UCSD-AML1 (cell line): ENCODE measurements around the gene FOXL3.

ENCODE experiments used
- DNase-seq: peaks from one replicate; lab custom pipeline; 2025; ENCODE audit not compliant: unreplicated experiment; lab: John Stamatoyannopoulos, UW

The FOXL3 gene

DNA sequence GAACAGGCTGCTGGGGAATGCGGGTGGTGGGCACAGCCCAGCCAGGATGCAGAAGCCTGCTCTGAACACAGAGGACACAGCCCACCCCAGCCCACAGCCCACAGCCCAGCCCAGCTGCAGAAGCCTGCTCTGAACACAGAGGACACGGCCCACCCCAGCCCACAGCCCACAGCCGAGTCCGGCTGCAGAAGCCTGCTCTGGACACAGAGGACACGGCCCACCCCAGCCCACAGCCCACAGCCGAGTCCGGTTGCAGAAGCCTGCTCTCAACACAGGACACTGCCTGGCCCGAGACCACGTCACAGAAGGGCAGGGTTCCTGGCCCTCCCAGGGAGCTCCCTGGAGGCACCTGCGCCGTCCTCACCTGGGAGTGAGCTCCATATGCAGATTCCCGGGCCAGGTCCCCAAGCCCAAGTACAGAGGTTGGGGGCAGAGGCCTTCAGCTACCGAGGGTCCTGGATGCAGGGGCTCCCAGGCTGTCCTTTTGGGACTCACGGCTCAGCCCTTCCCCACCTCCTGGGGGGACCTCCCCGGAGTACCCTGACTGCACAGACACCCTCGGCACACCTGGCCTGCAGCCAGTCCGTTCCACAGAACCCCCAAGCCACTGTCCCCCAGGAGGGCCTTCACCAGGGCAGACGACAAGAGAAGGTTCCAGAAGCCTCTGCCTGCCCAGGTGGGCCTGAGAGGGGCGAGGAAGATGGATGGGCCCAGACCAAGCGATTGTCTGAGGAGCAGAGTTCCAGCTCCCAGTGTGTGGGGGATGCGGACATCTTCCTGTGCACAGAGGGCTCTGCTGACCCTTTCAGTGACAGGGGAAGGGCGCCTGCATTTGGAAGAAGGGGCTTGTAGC lies 23.7 kb upstream of the FOXL3 start:
- DNase-seq: no peak

- no peak for DNase-seq
Observed at GRCh38 chr7:266851-267840, 22.8 kb upstream of the FOXL3 start.

- DNase-seq: no peak
Observed at GRCh38 chr7:268991-269390, 21.0 kb upstream of the FOXL3 start.

- DNase-seq: no peak
Observed at GRCh38 chr7:269721-270120, 20.2 kb upstream of the FOXL3 start.

DNA sequence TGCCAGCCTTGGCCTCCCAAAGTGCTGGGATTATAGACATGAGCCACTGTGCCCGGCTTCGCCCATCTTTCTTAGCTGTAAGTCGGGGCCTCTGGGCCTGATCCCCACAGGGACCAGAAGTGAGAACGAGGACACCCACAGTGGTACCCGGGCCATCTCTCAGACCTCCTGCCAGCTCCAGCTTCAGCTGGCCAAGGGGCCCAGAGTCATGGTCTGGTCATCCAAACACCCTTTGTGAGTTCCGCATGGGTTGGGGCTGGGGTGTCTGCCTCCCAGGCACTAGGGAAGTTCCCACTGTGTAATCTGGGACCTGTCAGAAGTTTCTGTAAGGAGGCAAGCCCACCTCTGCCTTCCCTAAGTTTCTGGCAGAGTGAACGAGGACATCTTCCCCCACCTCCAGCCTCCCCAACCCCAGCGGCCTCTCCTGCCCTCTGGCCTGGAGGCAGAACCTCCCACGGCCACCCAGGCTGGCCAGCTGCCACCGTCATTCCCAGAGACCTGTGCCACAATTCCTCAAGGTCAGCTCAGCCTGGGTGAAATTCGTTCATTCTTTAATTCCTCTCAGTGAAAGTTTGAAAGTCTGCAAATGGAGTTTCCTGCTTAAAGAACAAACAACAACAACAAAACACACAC lies 19.5 kb upstream of the FOXL3 start:
- no peak for DNase-seq

- DNase-seq: no peak
Observed at GRCh38 chr7:271266-272107, 18.5 kb upstream of the FOXL3 start.

GRCh38 chr7:272108-272615 lies 17.8 kb upstream of the FOXL3 start:
- no peak for DNase-seq

DNA sequence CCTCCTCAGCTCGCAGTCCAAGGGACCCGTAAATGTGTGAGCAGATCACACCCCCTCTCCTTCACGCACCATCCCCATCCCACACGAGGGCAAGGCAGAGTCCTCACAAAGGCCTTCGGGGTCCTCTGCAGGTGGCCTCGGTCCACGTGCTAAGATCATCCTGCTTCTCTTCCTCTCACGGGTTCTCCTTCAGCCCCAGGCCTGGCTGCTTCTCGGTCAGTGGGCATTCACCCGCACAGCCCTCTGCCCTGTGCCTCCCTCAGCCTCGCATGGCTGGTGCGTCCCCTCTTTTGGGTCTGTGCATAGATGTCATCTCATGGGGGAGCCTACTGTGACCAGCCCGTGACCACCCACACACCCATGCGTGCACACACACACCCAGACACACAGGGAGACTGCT lies 17.3 kb upstream of the FOXL3 start:
- DNase-seq: no peak

- no peak for DNase-seq
Observed at GRCh38 chr7:273327-273726, 16.6 kb upstream of the FOXL3 start.

- no peak for DNase-seq
Observed at GRCh38 chr7:274266-274665, 15.7 kb upstream of the FOXL3 start.

GRCh38 chr7:276230-276835 lies 13.6 kb upstream of the FOXL3 start:
- no peak for DNase-seq

DNA sequence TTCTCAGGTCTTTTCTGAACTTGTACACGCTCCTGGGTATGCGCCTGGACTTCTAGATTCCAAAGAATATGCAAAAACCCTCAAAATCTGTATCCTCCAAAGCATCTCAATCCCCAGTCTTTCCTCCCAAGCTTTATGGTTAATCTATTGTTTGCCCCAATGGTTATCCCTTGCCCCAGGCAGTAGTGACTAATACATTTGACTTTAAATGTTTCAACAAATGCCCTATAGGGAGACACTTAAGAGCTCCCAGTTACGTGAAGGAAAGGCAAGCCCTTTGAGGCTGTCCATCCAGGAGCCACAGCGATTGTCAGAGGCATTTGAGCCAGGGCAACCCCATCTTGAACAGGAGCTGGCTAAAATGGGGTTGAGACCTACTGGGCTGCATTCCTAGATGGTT lies 12.7 kb upstream of the FOXL3 start:
- DNase-seq: no peak

- DNase-seq: no peak
Observed at GRCh38 chr7:278081-278480, 11.9 kb upstream of the FOXL3 start.

- DNase-seq: no peak
Observed at GRCh38 chr7:279821-280220, 10.1 kb upstream of the FOXL3 start.

GRCh38 chr7:280461-280860 lies 9.5 kb upstream of the FOXL3 start:
- no peak for DNase-seq

DNA sequence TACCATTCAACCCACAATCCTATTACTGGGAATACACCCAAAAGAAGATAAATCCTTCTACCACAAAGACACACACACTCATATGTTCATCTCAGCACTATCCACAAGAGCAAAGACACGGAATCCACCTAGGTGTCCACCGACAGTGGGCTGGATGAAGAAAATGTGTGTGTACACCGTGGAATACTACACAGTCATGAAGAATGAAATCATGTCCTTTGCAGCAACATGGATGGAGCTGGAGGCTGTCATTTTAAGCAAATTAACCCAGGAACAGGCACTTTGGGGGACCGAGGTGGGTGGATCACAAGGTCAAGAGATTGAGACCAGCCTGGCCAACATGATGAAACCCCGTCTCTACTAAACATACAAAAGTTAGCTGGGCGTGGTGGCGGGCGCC lies 8.3 kb upstream of the FOXL3 start:
- no peak for DNase-seq

DNA sequence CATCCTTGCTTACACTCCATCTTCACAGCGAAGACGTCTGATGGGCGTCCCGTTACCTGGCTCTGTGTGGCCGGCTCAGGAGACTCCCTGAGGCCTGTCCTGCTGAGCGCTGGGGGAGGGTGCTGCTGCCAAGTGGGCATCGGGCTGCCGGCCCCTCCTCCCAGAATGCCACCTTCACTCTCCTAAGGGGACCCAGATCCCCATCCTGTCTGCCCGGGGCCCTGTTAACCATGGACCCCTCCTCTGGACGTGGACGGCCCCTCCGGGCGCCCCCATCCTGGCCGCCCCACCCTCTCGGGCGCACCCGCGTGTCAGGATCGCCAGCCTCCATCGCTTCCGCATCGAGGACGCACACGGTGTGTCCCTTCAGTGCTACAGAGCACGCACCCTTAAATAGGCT lies 7.3 kb upstream of the FOXL3 start:
- DNase-seq: no peak

DNA sequence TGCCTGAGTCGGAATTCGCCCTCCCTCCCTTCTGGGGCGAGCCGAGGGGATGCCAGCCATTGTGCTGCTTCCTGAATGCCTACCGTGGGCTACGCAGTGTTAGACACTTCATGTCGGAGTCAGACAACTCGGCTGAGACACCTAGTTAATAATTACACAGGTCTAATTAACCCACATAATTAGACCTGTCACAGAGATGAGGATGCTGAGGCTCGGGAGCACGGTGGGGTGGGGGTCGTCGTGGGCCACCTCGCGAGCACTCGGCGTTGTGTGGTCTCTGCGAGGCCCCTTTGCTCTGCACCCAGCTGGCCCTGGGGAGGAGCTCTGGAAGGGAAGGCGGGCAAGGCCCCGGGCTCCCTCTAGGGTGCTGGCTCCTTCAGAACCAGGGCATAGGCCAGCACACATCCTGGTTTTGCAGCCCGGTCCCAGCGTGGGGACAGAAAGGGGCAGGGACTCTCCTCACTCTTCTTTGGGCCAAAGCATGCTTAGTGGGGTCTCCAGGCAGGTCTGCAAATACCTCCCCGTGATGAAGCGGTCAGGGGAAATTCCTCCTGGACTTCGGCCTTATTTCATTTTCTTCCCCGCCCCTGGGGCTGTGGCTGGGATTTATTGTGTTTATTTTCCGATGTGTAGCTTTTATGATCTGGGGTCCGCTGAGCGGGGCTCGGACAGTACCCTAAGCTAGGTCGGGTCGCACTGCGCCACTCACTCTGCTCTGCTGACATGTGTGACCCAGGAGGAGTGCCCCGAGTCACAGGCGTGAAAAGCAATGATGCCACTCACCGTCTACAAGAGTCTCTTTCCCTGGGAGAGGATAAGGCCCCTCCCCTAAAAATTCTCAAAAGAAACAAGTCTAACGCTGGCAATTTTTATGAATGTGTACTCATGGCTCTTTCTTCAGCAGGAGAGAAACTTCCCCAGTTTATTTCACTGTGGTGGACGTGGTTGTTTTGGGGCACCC lies 4.9 kb upstream of the FOXL3 start:
- DNase-seq: no peak

GRCh38 chr7:285731-286130 lies 4.2 kb upstream of the FOXL3 start:
- DNase-seq: no peak
